GM03348 (cell line): ENCODE measurements around the gene GPAT2.
"Not testable (repeated sequence)": the region's sequence is repeated elsewhere in the genome, so short reads cannot be mapped to it uniquely, and the experiment has no call there.

ENCODE experiments used
- DNase-seq: peaks from one replicate; pipeline ENCODE4 v3.0.0; 2012; ENCODE audit warnings: low spot score

The GPAT2 gene

GRCh38 chr2:96034792-96035191, at the start of gene GPAT2:
TSS of gene GPAT2 (minus strand) at chr2:96034916. CDS start at chr2:96032359, 2,557 bp downstream.
- not testable (repeated sequence) for DNase-seq

GRCh38 chr2:96083989-96084857, 49.5 kb upstream of the GPAT2 start:
- DNase-seq: no peak

- no peak for DNase-seq
Observed at GRCh38 chr2:96083064-96083939, 48.6 kb upstream of the GPAT2 start.

GRCh38 chr2:96082211-96083063, 47.7 kb upstream of the GPAT2 start:
- DNase-seq: no peak

- no peak for DNase-seq
Observed at GRCh38 chr2:96081042-96081441, 46.3 kb upstream of the GPAT2 start.

GRCh38 chr2:96075199-96075771, 40.6 kb upstream of the GPAT2 start:
- no peak for DNase-seq

- DNase-seq: no peak
Observed at GRCh38 chr2:96074156-96074555, 39.4 kb upstream of the GPAT2 start.

GRCh38 chr2:96073170-96073775, 38.6 kb upstream of the GPAT2 start:
- no peak for DNase-seq

- no peak for DNase-seq
Observed at GRCh38 chr2:96072746-96073145, 38.0 kb upstream of the GPAT2 start.

GRCh38 chr2:96071977-96072491, 37.3 kb upstream of the GPAT2 start:
- not testable (repeated sequence) for DNase-seq

GRCh38 chr2:96071087-96071976, 36.6 kb upstream of the GPAT2 start:
- not testable (repeated sequence) for DNase-seq

- not testable (repeated sequence) for DNase-seq
Observed at GRCh38 chr2:96070351-96070750, 35.6 kb upstream of the GPAT2 start.

- DNase-seq: not testable (repeated sequence)
Observed at GRCh38 chr2:96069878-96070277, 35.2 kb upstream of the GPAT2 start.

GRCh38 chr2:96067902-96068581, 33.3 kb upstream of the GPAT2 start:
- not testable (repeated sequence) for DNase-seq

- DNase-seq: not testable (repeated sequence)
Observed at GRCh38 chr2:96067098-96067660, 32.5 kb upstream of the GPAT2 start.

GRCh38 chr2:96066511-96066910, 31.8 kb upstream of the GPAT2 start:
- not testable (repeated sequence) for DNase-seq

- not testable (repeated sequence) for DNase-seq
Observed at GRCh38 chr2:96065954-96066353, 31.2 kb upstream of the GPAT2 start.

GRCh38 chr2:96065381-96065930, 30.7 kb upstream of the GPAT2 start:
- DNase-seq: no peak
